Activated B cell treated with CpG ODN at 0.5 μM for 24 hours (primary cell): ENCODE data around the gene NDST4. TPM values are rescaled to one million over a fixed set of nuclear protein-coding genes. Genes with fewer than 3 reads are reported as not detected.

Experiments
- ATAC-seq: fragments of 200-7000 bp; cut with Tn5 transposase; one replicate; pipeline ENCODE4 v1.10.0; 2021; ENCODE audit warnings: low read depth, mild to moderate bottlenecking, moderate library complexity
- CTCF ChIA-PET: fragments of 350-600 bp; sonication (Branson Sonifier 250); formaldehyde crosslinking; loops from one replicate; lab custom pipeline; 2021; ENCODE audit warnings: antibody characterized with exemption; lab: Charles Lee
- POLR2A ChIA-PET: fragments of 350-600 bp; sonication (Branson Sonifier 250); formaldehyde crosslinking; loops from one replicate; lab custom pipeline; 2021; ENCODE audit warnings: antibody characterized with exemption; lab: Charles Lee
- DNase-seq: peaks from one replicate; pipeline ENCODE4 v3.0.0; 2022
- H3K27ac Mint-ChIP-seq: one replicate; pipeline ENCODE4 v1.8.0; 2020; ENCODE audit warnings: mixed read lengths
- H3K27me3 Mint-ChIP-seq: one replicate; pipeline ENCODE4 v1.8.0; 2021; ENCODE audit warnings: mixed read lengths
- H3K36me3 Mint-ChIP-seq: one replicate; pipeline ENCODE4 v1.8.0; 2021; ENCODE audit warnings: low read depth, mixed read lengths
- H3K4me1 Mint-ChIP-seq: one replicate; pipeline ENCODE4 v1.8.0; 2021; ENCODE audit warnings: mixed read lengths
- H3K4me3 Mint-ChIP-seq: one replicate; pipeline ENCODE4 v1.8.0; 2020; ENCODE audit warnings: mild to moderate bottlenecking, mixed read lengths
- H3K9me3 Mint-ChIP-seq: one replicate; pipeline ENCODE4 v1.8.0; 2020; ENCODE audit warnings: mixed read lengths
- CTCF ChIP-seq: fragments of 200-600 bp; IDR thresholded peaks from one replicate; pipeline ENCODE4 v1.8.0; 2022; ENCODE audit warnings: antibody characterized with exemption, mild to moderate bottlenecking
- intact Hi-C: fragments of 100-400 bp; cut with micrococcal nuclease; formaldehyde crosslinking; loops from one replicate; pipeline ENCODE4 v1.15.1; 2024
- total RNA-seq: library from RNA; stranded (reverse); gene quantifications from 2 replicates; pipeline ENCODE4 v1.2.3, GENCODE V29; 2022

The NDST4 gene
- total RNA-seq, 1 donor from 2014 or later = not detected

- Mint-ChIP-seq H3K4me3 (no peak overlapping the region), H3K36me3 (no peaks in the 10 kb centered on the region), H3K9me3 (no peaks in the 10 kb centered on the region), H3K27ac (no peak overlapping the region), H3K4me1 (no peaks in the 10 kb centered on the region), H3K27me3 (no peaks in the 10 kb centered on the region)
- ATAC-seq (no peak), DNase-seq (no peak)
- CTCF ChIA-PET = no interaction called here
- intact Hi-C loops = no loop called here
- TF ChIP-seq CTCF = no peak
- POLR2A ChIA-PET = no interaction called here
Measured at GRCh38 chr4:114927881-114928280, 185.5 kb downstream of the NDST4 start.

GRCh38 chr4:114926583-114926982 lies 186.8 kb downstream of the NDST4 start:
- Mint-ChIP-seq H3K4me1 (no peaks in the 10 kb centered on the region), H3K9me3 (no peaks in the 10 kb centered on the region), H3K27me3 (no peaks in the 10 kb centered on the region), H3K27ac (no peak overlapping the region), H3K4me3 (no peak overlapping the region), H3K36me3 (no peaks in the 10 kb centered on the region)
- DNase-seq (no peak), ATAC-seq (no peak)
- CTCF ChIA-PET = no interaction called here
- intact Hi-C loops = no loop called here
- POLR2A ChIA-PET = no interaction called here
- no peak for TF ChIP-seq CTCF

GRCh38 chr4:114924311-114924710 lies 189.1 kb downstream of the NDST4 start:
- ATAC-seq = no peak
- TF ChIP-seq CTCF = no peak
- H3K4me1 Mint-ChIP-seq = no peaks in the 10 kb centered on the region
- intact Hi-C loops = no loop called here
- H3K27me3 Mint-ChIP-seq = no peaks in the 10 kb centered on the region
- H3K27ac Mint-ChIP-seq = no peak overlapping the region
- CTCF ChIA-PET = no interaction called here
- POLR2A ChIA-PET = no interaction called here
- DNase-seq = no peak
- H3K4me3 Mint-ChIP-seq = no peak overlapping the region
- H3K9me3 Mint-ChIP-seq = no peaks in the 10 kb centered on the region
- no peaks in the 10 kb centered on the region for H3K36me3 Mint-ChIP-seq

- Mint-ChIP-seq H3K36me3 (no peaks in the 10 kb centered on the region), H3K27ac (no peak overlapping the region), H3K27me3 (no peaks in the 10 kb centered on the region), H3K4me1 (no peaks in the 10 kb centered on the region), H3K4me3 (no peak overlapping the region), H3K9me3 (no peaks in the 10 kb centered on the region)
- ChIA-PET CTCF (no interaction called here), POLR2A (no interaction called here)
- TF ChIP-seq CTCF = no peak
- intact Hi-C loops = no loop called here
- DNase-seq (no peak), ATAC-seq (no peak)
Measured at GRCh38 chr4:114922592-114922933, 190.9 kb downstream of the NDST4 start.

- no peak for TF ChIP-seq CTCF
- H3K4me1 Mint-ChIP-seq = no peaks in the 10 kb centered on the region
- H3K9me3 Mint-ChIP-seq = no peaks in the 10 kb centered on the region
- intact Hi-C loops = no loop called here
- ATAC-seq (no peak), DNase-seq (no peak)
- POLR2A ChIA-PET = no interaction called here
- no peaks in the 10 kb centered on the region for H3K27me3 Mint-ChIP-seq
- no peak overlapping the region for H3K27ac Mint-ChIP-seq
- no peaks in the 10 kb centered on the region for H3K36me3 Mint-ChIP-seq
- CTCF ChIA-PET = no interaction called here
- H3K4me3 Mint-ChIP-seq = no peak overlapping the region
Measured at GRCh38 chr4:114921790-114922591, 191.4 kb downstream of the NDST4 start.
